ENCODE measurements around the gene XDH.

- TF ChIP-seq CTCF (IDR thresholded peaks at IDR 0.05; ENCODE audit: insufficient read depth, low read length): no peak
- no peak for TF ChIP-seq SPI1 (IDR thresholded peaks at IDR 0.05; ENCODE audit: borderline replicate concordance, low read depth)
- no peak for TF ChIP-seq GABPA (IDR thresholded peaks at IDR 0.05; ENCODE audit: low read depth)
- TF ChIP-seq POLR2AphosphoS5 (IDR thresholded peaks at IDR 0.05; ENCODE audit: low read depth): no peak
Observed at GRCh38 chr2:31286230-31286629, 128.3 kb downstream of the XDH start.

Measured in HL-60 (cell line).